ENCODE results near the gene FBXO27.
"Not testable (repeated sequence)": the region's sequence is repeated elsewhere in the genome, so short reads cannot be mapped to it uniquely, and the experiment has no call there.

FBXO27 gene

GRCh38 chr19:39037194-39037593, 4.8 kb upstream of the FBXO27 start:
- no peak for DNase-seq

DNA sequence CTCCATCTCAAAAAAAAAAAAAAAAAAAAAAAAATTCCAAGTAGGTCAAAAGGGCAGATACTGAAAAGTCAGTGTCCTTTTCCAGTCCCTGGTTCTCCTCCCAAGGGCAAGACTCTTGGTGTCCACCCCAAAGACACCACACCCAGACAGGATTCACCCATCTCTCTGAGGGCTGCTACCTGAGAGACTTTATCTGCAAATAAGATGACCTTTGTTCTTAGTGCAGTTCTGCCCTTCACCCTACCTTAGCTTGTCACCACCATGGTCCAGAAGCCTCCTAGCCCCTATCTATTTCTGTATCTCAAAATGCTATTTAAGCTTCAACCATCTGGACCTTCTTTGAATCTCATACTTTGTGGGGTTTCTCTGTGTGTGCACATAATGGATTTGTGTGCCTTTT, 4.2 kb upstream of the FBXO27 start:
- DNase-seq, result no peak

- peak; percentile 20 to 62 (median 48) for DNase-seq
Observed at GRCh38 chr19:39031368-39032062, 834 bp downstream of the FBXO27 start.

- no peak for DNase-seq
Observed at GRCh38 chr19:39030854-39031367, 1.4 kb downstream of the FBXO27 start.

DNA sequence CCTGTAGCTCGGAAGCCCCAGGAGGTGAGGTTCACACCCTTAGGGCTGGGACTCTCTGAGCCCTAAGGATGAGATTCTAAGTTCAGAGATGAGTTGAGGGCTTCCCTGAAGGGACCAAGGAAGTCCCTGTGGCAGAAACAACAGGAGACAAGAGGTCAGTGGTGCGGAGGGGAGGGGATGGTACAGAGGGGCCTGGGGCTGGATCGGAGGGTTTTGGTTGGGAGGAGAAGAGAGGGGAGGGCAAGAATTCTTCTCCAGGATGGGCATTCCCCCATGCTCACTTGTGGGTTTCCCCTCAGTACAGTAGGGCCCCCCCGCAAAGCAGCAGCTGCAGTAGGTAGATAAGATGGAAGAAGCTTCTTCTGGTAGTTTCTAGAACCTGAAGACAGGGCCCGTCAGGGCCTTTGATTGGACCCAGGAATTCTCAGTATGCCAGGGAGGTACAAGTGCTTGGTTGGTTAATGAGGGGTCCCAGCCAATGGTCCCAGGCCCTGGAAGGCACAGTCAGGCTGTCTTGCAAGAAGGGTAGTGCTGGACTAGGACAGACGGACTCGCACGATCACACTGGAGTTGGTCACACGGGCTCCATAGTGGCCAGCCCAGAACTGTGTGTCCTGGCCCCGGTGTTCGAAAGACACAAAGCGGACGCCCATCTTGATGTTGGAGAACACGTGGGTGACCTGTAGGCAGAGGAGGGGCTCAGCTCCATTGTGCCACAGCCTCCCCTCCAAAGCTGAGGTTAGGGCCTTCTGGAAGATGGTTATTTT, 7.3 kb downstream of the FBXO27 start:
- DNase-seq, result no peak

DNA sequence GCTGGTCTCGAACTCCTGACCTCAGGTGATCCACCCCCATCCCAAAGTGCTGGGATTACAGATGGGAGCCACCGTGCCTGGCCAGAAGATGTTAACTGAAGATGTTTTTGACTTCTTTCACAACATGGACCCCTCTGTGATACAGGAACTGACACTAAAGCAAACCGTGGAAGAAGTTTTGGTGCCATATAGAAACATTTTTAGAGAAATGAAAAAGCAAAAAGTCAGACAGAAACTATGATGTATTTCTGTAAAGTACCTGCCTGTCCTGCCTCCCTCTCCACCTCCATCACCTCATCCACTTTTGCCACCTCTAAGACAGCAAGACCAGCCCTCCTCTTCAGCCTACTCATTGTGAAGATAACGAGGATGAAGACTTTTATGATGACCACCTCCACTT, 11.3 kb downstream of the FBXO27 start:
- no peak for DNase-seq

GRCh38 chr19:39017646-39018045, 14.7 kb downstream of the FBXO27 start:
- DNase-seq, result no peak

GRCh38 chr19:39017026-39017425, 15.3 kb downstream of the FBXO27 start:
- no peak for DNase-seq

- DNase-seq, result no peak
Observed at GRCh38 chr19:39014037-39014436, 18.3 kb downstream of the FBXO27 start.

DNA sequence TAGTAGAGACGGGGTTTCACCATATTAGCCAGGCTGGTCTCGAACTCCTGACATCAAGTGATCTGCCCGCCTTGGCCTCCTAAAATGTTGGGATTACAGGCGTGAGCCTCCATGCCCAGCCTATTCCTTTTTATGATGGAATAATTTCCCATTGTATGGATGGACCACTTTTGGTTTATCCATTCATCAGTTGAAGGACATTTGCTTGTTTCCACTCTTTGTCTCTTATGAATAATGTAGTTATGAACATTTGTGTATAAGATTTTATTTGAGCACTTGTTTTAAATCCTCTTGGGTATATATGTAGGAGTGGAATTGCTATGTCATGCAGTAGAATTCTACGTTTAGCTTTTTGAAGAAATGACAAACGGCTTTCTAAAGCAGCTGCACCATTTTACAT, 23.3 kb downstream of the FBXO27 start:
- DNase-seq, result no peak

DNA sequence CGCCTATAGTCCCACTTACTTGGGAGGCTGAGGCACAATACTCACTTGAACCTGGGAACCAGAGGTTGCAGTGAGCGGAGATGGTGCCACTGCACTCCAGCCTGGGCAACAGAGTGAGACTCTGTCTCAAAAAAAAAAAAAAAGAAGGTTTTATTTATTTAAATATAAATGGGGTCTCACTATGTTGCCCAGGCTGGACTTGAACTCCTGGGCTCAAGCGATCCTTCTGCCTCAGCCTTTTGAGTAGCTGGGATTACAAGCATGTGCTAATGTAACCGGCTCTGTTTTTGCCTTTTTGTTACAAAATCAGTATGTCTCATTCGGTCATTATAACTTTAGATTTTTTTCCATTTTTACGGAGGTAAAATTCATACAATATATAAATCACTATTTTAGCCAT, 24.2 kb downstream of the FBXO27 start:
- DNase-seq, result no peak

GRCh38 chr19:39007096-39007495, 25.3 kb downstream of the FBXO27 start:
- DNase-seq, result no peak

DNA sequence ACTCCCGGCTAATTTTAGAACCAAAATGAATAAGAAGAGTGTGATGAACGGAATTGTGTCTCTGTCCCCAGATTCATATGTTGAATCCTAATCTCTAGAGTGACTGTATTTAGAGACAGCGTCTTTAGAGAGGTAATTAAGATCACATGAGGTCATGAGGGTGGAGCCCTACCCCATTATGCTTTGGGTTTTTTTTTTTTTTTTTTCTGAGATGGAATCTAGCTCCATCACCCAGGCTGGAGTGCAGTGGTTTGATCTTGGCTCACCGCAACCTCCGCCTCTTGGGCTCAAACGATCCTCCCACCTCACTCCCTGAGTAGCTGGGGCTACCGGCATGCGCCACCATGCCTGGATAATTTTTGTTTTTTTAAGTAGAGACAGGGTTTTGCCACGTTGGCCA, 27.9 kb downstream of the FBXO27 start:
- DNase-seq, result no peak

DNA sequence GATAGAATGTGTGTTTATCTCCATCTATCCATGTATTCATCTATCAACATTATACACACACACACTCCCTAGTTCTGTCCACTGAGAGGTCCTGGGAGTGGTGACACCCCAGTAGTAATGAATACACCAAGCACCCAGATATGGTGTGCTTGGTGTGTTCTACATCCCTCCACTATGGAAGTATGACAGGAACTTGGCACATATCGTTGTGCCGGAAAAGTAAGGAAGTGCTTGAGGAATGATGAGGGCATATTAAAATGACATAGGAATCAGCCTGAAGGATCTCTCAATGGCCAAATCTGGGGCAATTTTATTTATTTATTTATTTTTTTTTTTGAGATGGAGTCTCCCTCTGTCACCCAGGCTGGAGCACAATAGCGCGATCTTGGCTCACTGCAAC, 28.6 kb downstream of the FBXO27 start:
- no peak for DNase-seq

- DNase-seq, result no peak
Observed at GRCh38 chr19:39003188-39003587, 29.2 kb downstream of the FBXO27 start.

DNA sequence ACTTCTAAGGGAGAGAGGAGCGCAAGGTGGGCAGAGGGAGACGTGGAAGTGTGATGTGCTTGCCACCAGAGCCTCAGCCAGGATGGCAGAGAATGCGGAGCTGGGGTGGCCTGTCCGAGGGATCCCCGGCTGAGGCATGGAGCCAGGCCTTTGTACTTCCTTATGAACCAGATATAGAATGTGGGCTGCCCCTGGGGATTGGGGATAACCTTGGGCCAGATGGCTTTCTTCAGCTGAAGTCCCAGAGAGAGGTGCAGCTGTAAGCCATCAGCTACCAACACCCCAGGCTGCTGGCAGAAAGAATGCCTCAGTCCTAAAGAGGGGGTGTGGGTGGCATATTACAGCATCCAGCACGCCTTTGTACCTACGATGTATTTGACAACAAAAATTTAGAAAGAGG, 31.3 kb downstream of the FBXO27 start:
- no peak for DNase-seq

GRCh38 chr19:38997576-38997975, 34.8 kb downstream of the FBXO27 start:
- DNase-seq, result not testable (repeated sequence)

- no peak for DNase-seq
Observed at GRCh38 chr19:38993271-38993670, 39.1 kb downstream of the FBXO27 start.

DNA sequence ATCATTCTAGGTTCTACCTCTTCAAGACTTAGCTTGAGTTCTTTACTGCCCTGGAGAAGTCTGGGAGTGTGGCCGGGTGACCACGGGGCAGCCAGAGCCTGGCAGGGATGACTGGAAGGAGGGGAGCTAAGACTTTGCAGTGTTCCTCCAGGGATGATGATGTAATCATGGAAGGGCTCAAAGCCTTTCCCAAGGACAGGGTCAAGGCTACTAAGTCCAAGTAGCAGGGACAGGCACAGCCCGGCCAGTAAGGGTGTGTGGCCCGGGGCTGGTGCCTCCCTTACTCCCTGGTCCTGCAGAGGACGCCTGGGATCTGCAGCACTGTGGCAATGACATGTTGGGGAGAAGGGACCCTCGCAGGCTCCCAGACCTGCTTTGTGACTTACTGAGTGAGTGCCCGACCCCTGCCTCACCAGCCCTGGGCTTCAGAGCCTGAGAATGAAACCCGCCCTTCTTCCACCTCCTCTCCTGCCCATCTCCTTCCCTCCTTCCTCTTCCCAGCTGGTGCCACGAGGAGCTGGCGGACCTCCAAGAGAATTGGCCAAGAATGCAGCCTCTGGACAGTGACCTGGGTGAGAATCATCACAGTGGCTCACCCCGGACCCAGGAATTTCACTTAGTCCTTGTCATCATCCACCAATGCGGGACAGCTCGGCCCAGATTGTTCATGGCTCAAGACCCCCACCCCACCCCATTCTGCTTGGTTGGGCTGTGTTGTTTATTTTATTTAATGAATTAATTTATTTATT, 41.2 kb downstream of the FBXO27 start:
- no peak for DNase-seq

DNA sequence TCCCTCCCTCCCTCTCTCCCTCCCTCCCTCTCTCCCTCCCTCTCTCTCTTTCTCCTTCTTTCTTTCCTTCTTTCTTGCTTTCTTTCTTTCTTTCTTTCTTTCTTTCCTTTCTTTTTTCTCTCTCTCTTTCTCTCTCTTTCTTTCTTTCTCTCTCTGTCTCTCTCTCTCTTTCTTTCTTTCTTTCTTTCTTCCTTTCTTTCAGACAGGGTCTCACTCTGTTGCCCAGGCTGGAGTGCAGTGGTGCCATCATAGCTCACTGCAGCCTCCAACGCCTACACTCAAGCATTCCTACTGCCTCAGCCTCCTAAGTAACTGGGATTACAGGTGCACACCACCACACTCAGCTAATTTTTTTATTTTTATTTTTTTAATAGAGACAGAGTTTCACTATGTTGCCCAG, 42.7 kb downstream of the FBXO27 start:
- DNase-seq, result not testable (repeated sequence)

DNA sequence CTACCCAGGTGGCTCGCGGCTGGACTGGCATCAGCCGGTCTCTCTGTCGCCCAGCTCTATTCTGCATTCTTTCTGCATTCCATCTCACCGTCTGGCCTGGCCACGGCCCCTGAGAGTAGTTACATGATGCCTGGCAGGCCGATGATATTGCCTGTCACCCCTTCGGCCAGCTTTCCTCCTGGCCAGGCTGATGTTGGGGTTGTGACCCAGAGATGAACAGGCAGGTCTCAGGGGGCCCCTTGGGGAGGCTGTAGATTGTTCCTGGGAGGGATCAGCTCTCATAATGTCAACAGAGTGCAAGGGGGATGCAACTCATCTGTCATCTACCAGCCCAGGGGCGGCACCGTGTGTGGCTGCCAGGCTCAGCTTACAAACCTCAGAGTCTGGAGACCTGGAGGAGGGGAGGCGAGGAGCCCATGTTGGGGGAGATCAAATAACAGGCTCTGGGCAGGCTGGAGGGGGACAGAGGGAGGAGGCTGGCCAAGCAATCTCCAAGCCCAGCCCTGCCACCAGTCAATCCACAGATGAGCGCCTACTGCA, 43.2 kb downstream of the FBXO27 start:
- DNase-seq, result no peak

DNA sequence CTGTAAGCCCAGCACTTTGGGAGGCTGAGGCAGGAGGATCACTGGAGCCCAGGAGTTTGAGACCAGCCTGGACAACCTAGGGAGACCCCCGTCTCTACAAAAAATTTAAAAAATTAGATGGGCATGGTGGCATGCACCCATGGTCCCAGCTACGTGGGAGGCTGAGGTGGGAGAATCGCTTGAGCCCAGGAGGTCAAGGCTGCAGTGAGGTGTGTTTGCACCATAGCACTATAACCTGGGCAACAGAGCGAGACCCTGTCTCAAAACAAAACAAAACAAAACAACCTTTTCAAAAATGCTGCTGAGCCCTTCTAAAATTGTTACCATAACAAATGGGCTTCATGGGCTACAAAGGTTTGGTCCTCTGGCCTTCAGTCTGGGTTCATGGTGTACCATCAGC, 43.7 kb downstream of the FBXO27 start:
- DNase-seq, result not testable (repeated sequence)

- not testable (repeated sequence) for DNase-seq
Observed at GRCh38 chr19:38987745-38988144, 44.6 kb downstream of the FBXO27 start.
